Measurements from ENCODE around the gene EIF3K.
A peak's percentile ranks its signal among the peaks of the same experiment; 100 is the strongest.

The EIF3K gene

GRCh38 chr19:38684078-38684861, 65.3 kb downstream of the EIF3K start:
- DNase-seq (ENCODE audit: low spot score): peak; percentile 43

DNA sequence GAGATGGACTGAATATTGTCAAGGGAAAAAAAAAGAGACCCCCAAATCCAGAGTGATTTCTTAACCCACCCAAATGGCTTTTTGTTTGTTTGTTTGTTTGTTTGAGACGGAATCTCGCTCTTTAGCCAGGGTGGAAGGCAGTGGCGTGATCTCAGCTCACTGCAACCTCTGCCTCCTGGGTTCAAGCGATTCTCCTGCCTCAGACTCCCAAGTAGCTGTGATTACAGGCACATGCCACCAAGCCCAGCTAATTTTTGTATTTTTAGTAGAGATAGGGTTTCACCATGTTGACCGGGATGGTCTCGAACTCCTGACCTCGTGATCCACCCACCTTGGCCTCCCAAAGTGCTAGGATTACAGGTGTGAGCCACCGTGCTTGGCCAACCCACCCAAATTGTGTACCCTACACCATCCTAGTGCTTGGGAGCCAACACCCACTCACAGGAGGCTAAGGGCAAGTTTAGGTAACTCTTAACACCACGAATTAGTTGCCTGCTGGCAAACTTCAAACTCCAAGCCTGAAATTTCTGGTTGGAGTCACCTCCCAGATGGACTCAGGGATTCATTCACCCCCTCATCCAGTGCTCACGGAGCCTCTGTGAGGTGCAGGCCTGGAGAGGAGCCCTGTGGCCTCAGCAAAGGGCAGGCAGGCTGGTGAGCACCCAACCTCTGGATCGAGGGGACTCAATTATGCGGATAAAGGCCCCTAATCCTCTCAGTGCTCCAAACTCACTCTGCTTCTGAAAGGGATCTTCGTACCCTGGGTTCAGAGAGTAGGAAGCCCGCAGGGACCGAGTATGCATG, 66.1 kb downstream of the EIF3K start:
- DNase-seq (ENCODE audit: low spot score): no peak

GRCh38 chr19:38685666-38686529, 66.9 kb downstream of the EIF3K start:
- DNase-seq (ENCODE audit: low spot score): peak; percentile 34

DNA sequence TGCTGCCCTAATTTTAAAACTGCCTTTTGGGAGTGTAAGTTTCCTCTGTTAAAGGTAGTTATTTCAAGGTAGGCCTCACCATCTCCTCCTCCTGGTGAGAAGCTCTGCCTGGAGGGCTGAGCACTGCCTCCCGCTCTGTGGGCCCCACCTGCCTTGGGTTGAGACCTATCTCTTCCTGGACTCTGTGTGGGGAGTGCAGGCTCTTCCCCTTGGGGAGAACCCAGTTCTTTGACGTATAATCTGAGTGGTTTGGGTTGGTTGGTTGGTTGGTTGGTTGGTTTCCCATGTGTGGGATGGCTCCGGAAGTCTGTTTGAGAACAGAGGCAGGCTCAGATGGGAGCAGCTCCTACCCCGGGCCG, 67.5 kb downstream of the EIF3K start:
- DNase-seq (ENCODE audit: low spot score): no peak

Measured in hematopoietic multipotent progenitor cell treated with erythropoietin and hydrocortisone succinate and interleukin-3 and kit ligand, for 15 days (in vitro differentiated cells).